GM21825 (cell line): Measurements from ENCODE around the gene ARID1A.
"Not testable (repeated sequence)": the region's sequence is repeated elsewhere in the genome, so short reads cannot be mapped to it uniquely, and the experiment has no call there.

ENCODE experiments used
- ATAC-seq: cut with Tn5 transposase; IDR thresholded peaks from one replicate; pipeline ENCODE4 v1.9.1; 2021; ENCODE audit warnings: mild to moderate bottlenecking, moderate library complexity; ENCODE audit not compliant: unreplicated experiment

ARID1A gene

GRCh38 chr1:26695356-26696118 is at the start of gene ARID1A:
Gene ARID1A, plus strand, starts transcription at chr1:26696015. Its CDS starts 389 bp downstream, at chr1:26696404.
- peak; percentile 33 for ATAC-seq

DNA sequence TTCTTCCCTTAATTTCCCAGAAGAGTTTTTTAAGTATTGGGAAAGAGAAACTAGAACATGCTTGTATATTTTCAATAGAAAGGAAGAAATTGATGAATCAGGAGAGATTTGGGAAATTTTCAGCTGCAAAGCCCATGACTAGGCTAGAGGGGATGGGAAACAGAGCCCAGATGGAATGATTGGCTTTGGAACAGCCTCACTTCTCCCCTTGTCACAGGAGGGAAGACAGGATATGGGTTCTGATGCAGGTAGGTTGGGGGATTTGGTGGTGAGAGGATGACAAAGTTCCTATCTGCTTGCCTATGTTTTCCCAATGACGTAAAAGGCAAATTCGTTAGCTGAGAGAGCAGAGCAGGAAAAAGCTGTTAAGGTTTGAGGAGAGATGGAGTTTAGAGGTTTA is 31.0 kb upstream of the ARID1A start:
- ATAC-seq = no peak

DNA sequence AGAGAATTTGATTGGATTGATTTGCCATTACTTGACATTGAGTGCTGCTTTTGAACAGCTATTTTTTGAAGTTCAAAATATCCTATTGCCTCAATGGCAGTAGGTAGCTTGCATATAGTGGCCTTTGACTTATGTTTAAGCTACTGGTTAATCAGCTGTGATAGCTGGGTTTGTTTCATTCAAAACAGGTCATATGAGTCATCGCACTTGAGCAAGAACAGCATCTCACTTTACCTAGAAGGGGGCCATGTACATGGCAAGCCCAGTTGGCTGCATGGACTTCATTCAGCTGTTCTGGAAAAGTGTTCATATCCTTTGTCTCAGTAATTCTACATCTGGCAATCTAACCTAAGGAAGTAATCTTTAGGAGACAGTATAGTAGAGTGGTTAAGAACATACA is 29.0 kb upstream of the ARID1A start:
- no peak for ATAC-seq

DNA sequence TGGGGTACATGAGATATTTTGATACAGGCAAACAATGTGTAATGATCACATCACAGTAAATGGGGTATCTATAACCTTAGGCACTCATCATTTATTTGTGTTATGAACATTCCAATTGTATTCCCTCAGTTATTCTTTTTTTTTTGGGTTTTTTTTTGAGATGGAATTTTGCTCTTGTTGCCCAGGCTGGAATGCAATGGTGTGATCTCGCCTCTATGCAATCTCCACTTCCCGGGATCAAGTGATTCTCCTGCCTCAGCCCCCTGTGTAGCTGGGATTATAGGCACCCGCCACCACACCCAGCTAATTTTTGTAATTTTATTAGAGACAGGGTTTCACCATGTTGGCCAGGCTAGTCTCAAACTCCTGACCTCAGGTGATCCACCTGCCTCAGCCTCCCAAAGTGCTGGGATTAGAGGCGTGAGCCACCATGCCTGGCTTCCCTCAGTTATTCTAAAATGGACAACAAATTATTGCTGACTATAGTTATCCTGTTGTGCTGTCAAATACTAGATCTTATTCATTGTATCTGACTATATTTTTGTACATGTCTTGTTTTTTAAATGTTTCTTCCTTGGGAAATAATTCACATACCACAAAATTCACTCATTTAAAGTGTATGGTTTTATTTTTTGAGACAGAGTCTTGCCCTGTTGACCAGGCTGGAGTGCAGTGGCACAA is 27.6 kb upstream of the ARID1A start:
- not testable (repeated sequence) for ATAC-seq

DNA sequence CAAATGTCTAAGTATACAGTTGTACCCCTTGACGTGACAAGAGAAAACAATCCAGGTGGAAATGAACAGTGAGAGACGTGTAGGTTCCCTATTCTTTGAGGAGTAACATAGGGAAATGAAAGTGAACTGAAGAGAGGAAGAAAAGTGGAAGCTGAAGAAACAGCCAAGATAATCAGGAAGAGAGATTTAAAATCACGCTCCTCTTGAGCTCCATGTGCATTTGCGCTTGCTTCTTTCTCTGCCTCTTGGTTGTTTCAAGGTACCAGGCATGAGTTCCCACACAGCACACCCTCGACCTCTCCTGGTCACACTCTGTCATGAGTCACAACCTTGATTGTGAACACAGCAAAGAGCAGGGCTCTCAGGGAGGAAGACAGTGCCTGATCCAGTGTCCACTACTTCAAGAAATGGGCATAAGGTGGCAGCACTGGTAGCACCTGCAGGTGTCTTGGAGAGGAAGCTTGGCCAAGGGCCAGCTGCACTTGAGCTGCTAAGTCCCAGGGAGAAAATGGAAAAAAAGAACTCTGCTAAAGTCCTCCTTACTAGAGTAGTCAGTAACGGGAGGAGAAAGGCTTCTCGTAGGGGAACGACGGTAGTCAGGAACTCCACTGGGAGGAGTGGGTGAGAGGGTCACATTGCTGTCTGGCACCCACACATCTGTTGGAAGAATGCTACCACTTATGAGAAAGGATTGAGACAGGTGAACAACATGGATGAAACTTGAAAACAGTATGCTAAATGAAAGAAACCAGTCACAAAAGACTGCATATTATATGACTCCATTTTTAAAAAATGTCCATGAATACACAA is 18.3 kb upstream of the ARID1A start:
- peak; percentile 91 for ATAC-seq

- ATAC-seq = no peak
These were observed 10.9 kb upstream of the ARID1A start for GRCh38 chr1:26684763-26685508.

GRCh38 chr1:26686795-26687194 is 9.0 kb upstream of the ARID1A start:
- no peak for ATAC-seq

GRCh38 chr1:26689504-26689903 is 6.3 kb upstream of the ARID1A start:
- no peak for ATAC-seq

DNA sequence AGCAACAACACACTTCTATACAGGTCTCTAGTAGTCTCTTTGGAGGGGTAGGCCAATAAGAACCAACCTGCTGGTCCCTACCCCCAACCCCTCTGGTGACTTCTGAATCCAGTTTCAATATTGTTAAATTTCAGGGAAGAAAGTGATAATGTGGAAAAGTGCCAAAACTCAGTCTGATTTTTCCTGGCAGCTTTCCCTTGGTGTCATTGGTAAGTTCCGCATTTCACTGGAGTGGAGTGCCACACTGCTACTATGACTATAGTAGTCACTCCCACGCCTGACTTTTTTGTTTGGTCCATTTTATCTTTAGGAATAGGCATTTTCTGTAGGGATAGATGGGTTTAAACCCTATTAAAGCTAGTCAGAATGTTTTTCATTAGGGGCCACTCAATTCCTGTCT is 5.7 kb upstream of the ARID1A start:
- ATAC-seq = no peak

GRCh38 chr1:26690576-26691031 is 5.2 kb upstream of the ARID1A start:
- ATAC-seq = no peak

GRCh38 chr1:26692211-26692792 is 3.5 kb upstream of the ARID1A start:
- ATAC-seq = peak; percentile 26

DNA sequence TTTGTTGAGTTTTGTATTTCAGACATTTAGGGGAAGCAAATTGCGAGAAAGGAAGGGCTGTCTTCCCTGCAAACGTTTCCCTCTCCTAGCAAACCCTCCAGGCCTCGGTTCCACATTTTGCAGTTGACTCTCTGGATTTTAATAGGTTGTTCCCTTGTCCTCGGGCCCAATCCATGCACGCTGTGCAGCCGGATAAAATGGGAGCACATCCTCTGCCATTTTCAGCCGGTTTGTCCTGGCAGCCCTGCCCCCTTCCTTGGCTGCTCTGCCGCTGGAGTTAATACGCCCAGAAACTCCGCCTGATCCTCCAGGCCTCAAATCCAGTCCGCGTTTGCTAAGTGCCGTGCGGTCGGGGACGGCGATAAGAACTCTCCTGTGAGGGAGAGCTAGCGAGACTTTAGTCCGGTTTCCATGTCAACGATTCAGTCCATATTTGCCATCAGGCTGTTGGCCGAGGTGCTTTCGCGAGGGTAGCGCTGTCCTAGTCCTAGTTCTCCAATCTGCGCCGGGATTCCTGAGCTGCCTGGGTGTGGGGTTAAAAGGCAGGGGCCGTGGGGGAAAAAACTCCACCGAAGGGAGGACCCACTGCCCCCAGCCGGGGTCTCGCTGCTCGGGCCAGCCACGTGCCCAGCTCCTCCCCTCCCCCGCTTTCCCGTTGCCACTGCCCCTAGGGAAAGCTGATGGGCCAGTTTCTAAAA is 2.9 kb upstream of the ARID1A start:
- ATAC-seq = peak; percentile 31

DNA sequence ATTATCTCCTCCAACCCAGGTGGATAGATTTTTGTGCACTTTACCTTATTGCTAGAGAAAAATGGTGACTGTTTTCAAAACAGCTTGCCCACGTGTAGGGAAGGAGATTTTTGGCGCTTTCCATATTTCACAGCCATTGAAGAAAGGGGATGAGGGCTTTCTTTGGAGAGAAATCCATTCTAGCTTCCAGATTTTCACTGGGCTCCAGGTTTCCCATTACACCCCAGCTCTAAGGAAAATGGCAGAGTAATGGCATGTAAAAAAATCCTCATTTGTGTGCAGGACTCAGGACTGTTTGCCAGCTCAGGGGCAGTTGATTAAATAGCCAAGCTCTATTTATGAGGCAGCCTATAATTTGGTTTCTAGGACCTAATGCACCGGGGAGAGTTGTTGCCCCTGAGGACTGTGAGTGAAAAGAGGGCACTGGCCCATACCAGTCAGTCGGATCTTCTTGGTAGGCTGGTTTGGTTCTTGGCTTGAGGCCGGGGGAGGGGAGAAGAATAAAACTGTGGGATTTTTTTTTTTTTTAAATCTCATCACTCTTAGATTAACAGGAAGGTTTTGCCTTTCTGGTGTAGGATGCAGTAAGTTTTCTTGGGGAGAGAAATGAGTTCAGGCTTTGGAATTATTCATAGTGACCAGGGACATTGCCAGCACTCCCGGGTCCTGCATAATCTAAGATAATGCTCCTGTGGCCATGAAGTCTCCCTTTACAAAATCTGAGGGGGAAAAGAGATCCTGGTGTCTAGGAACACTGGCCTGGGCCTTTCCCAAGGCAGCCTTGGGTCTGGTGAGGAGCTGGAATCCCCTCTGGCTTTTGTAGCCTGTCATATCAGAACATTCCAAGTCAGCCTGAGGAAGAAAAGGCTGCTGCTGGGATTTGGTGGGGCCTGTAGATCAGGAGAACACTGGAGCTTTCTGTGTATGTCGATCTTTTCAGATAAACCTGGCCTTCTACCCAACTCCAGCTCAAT is 1.9 kb upstream of the ARID1A start:
- no peak for ATAC-seq

DNA sequence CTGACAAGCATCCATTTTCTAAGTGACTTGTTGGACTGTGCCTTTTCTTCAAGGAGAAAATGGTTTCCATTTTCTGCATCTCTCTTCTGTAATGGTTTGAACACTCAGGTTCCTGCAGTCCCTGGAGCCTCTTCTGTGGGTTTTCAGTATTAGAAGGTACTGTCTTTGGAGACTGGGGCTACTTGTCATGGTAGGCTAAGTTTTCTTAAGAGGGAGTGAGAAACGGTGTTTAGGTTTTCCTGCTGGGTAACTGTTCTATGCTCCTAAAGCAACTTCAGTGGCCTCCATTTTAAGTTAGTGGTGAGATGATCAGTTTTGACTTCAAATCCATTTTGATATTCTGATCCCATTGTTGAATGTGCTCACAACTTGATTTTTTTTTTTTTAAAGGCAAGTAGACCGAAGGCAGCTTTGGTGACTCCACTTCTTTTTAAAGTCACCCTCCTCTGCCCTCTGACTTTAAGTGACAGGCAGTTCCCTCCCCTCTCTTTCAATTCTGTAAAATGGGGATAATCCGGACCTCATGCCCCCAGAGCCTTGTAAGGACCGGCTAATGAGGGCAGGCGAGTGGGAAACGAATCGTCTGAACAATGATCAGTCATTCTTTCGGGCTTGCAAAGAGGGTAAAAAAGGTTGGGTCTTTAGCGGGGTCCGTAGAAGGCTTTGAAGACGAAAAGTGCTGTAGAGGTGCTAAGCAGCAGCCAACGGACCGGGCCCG is 1.0 kb upstream of the ARID1A start:
- no peak for ATAC-seq

- no peak for ATAC-seq
These were observed 371 bp downstream of the ARID1A start for GRCh38 chr1:26696119-26696653.

- ATAC-seq = no peak
These were observed 1.0 kb downstream of the ARID1A start for GRCh38 chr1:26696654-26697430.

DNA sequence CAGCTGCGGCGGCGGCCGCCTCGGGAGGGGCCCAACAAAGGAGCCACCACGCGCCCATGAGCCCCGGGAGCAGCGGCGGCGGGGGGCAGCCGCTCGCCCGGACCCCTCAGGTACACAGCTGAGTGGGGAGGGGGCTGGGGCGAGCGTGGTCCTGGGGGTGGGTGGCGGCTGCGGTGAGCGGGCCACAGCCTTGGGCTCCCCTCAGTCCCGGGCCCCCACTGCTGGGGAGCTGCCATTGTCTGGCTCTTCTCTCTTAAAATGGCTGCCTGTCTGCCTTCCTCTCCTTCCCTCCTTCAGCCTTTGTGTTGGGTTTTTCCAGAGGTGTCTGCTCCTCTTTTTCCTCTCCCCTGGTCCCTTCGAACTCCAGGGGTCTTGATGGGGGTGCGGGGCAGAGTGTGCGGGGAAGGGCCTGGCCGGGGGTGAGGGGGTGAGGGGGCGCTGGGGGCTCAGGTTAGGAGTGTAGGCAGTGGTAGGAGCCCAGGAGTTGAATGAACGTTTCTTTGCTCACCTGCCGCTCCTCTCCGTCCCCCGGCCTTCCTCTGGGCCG is 1.7 kb downstream of the ARID1A start:
- ATAC-seq = no peak
